PC-9 (cell line): Measurements from ENCODE around the gene IL31RA.

Experiments used
- CTCF ChIP-seq: fragments of 200-600 bp; sonication (generic); conservative IDR thresholded peaks from 2 replicates; pipeline ENCODE4 v1.6.1; 2017; ENCODE audit warnings: mixed run types, antibody characterized with exemption, mild to moderate bottlenecking, moderate library complexity
- EZH2 ChIP-seq: fragments of 200-600 bp; sonication (generic); IDR thresholded peaks from 2 replicates; pipeline ENCODE4 v1.8.0; 2017; ENCODE audit warnings: antibody characterized with exemption, low read depth

DNA sequence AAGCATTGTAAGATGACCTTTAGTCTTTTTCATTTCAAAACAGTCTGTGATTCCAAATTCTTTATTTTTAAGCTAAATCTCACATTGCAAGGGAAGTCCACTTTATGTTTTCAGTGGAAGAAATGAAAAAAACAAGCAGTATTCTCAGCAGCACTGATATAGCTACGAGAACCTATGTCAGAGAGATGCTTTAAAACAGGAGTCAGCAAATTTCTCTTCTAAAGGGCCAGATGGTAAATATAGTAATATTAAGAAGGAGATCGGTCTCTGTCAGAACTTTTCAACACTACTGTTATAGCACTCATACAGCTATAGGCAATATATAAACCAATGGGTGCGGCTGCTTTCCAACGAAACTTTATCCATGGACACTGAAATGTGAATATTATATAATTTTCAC lies 18.7 kb downstream of the IL31RA start:
- TF ChIP-seq EZH2, result no peak
- TF ChIP-seq CTCF, result no peak
